CD4-positive, alpha-beta T cell (primary cell): ENCODE results near the gene SDF2L1. TPM values are rescaled to one million over a fixed set of nuclear protein-coding genes. Genes with fewer than 3 reads are reported as not detected.
"Not testable (repeated sequence)": the region's sequence is repeated elsewhere in the genome, so short reads cannot be mapped to it uniquely, and the experiment has no call there.

Experiments
- ATAC-seq: fragments of 200-7000 bp; cut with Tn5 transposase; one replicate; pipeline ENCODE4 v1.10.0; 2022; ENCODE audit warnings: mild to moderate bottlenecking; ENCODE audit not compliant: poor library complexity
- CTCF ChIA-PET: fragments of 350-600 bp; sonication (Branson Sonifier 250); formaldehyde crosslinking; loops from one replicate; lab custom pipeline; 2021; ENCODE audit warnings: antibody characterized with exemption, inconsistent platforms; lab: Charles Lee
- POLR2A ChIA-PET: fragments of 350-600 bp; sonication (Branson Sonifier 250); formaldehyde crosslinking; loops from one replicate; lab custom pipeline; 2021; ENCODE audit warnings: antibody characterized with exemption, inconsistent platforms; lab: Charles Lee
- DNase-seq, 14 experiments: peaks; one replicate each; pipeline ENCODE4 v3.0.0-alpha.2; 2013 to 2020; ENCODE audit warnings: mixed read lengths in 2 of 14
- H3K27ac ChIP-seq, 2 donors: one replicate each; pipeline versions ENCODE4 v1.5.1 to v1.7.0; 2013; ENCODE audit warnings: low read length in 2 of 2, low read depth in 1 of 2, mild to moderate bottlenecking in 1 of 2
- H3K27me3 ChIP-seq, 2 experiments: 1 replicate in 1 of 2; 2 replicates in 1 of 2; pipeline versions ENCODE4 v1.6.1 to v1.7.0; 2013; ENCODE audit warnings: low read length in 2 of 2, control low read depth in 1 of 2, mild to moderate bottlenecking in 1 of 2, moderate library complexity in 1 of 2; ENCODE audit not compliant: insufficient read depth in 2 of 2, control insufficient read depth in 1 of 2
- H3K36me3 ChIP-seq: one replicate; pipeline ENCODE4 v1.6.1; 2013; ENCODE audit warnings: low read length, control low read depth; ENCODE audit not compliant: insufficient read depth
- H3K4me1 ChIP-seq: one replicate; pipeline ENCODE4 v1.6.1; 2013; ENCODE audit warnings: low read length, control low read depth; ENCODE audit not compliant: insufficient read depth
- H3K4me3 ChIP-seq: one replicate; pipeline ENCODE4 v1.5.1; 2013; ENCODE audit warnings: mild to moderate bottlenecking, low read length, moderate library complexity
- H3K9me3 ChIP-seq, 2 experiments: 1 replicate in 1 of 2; 2 replicates in 1 of 2; pipeline versions ENCODE4 v1.6.1 to v1.7.0; 2013; ENCODE audit warnings: low read length in 2 of 2, mild to moderate bottlenecking in 2 of 2, control low read depth in 1 of 2, moderate library complexity in 1 of 2; ENCODE audit not compliant: control insufficient read depth in 1 of 2, insufficient read depth in 1 of 2
- H3K27ac Mint-ChIP-seq: one replicate; pipeline ENCODE4 v1.8.0; 2020; ENCODE audit warnings: mixed read lengths
- H3K27me3 Mint-ChIP-seq: one replicate; pipeline ENCODE4 v1.8.0; 2021; ENCODE audit warnings: mixed read lengths
- H3K36me3 Mint-ChIP-seq: one replicate; pipeline ENCODE4 v1.8.0; 2021; ENCODE audit warnings: low read depth, mixed read lengths
- H3K4me1 Mint-ChIP-seq: one replicate; pipeline ENCODE4 v1.8.0; 2021; ENCODE audit warnings: low read depth, mixed read lengths
- H3K4me3 Mint-ChIP-seq: one replicate; pipeline ENCODE4 v1.8.0; 2020; ENCODE audit warnings: mild to moderate bottlenecking, mixed read lengths
- H3K9me3 Mint-ChIP-seq: one replicate; pipeline ENCODE4 v1.8.0; 2020; ENCODE audit warnings: mixed read lengths
- intact Hi-C, 2 experiments: fragments of 100-400 bp; cut with DNase I in 1 of 2; cut with micrococcal nuclease in 1 of 2; formaldehyde crosslinking; loops; one replicate each; pipeline versions ENCODE4 v1.15.1 to v1.9.0; 2023 to 2025; cut with DNase I, micrococcal nuclease
- total RNA-seq, 174 experiments: library from RNA in 2 of 174; stranded (reverse) in 2 of 174; gene quantifications; one replicate each; pipeline ENCODE4 v1.2.3 and lab custom pipeline; 2021 to 2026
- TF ChIP-seq, protein P1 (sequence below): fragments of 200-600 bp; IDR thresholded peaks from one replicate; pipeline ENCODE4 v1.8.0; 2022; ENCODE audit warnings: antibody characterized with exemption, mild to moderate bottlenecking

SDF2L1 gene
- total RNA-seq, 2 experiments from 2014 or later = 20.0 to 21.2 TPM

DNA sequence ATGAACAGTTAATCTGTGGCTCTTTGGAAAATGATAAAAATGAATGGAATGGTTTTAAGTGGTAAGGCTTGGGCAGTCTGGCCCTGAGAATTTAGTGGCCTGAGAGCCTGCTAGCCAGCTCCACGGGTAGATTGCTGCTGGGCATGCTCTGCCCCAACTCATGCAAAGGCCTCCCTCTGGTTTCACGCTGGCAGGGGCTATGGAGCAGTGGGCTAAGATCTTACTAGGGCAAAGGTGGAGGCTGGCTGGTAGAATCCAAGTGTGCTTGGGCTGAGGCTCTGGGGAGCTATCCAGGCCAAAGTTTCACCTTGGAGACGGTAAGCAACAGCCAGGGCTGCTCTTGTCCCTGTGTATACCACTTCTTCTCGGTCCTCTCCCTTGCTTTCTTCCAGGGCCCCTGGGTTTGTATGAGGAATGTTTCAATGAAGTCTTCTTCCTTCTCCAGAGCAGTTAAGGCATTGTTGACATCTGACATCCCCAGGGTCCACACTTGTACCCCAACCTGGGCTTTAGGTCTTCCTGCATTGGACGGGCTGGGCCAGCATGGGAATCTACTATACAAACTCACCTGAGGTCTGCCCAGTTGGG lies 47.1 kb upstream of the SDF2L1 start:
- peak overlapping the region; percentile 25 for H3K27ac Mint-ChIP-seq

DNA sequence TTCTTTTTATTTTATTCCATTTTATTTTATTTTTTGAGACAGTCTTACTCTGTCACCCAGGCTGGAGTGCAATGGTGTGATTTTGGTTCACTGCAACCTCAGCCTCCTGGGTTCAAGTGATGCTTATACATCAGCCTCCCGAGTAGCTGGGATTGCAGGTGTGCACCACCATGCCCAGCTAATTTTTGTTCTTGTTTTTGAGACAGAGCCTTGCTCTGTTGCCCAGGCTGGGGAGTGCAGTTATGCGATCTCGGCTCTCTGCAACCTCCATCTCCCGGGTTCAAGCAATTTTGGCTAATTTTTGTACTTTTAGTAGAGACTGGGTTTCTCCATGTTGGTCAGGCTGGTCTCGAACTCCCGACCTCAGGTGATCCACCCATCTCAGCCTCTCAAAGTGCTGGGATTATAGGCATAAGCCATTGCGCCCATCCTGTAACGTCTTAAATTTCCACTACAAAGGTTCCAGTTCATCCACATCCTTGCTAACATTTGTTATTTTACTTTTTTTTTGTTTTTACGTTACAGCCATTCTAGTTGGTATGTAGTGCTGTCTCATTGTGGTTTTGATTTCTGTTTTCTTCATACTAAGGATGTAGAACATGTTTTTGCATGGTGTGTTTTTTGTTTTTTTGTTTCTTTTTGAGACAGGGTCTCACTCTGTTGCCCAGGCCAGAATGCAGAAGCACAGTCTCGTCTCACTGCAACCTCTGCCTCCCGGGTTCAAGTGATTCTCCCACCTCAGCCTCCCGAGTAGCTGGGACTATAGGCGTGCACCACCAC lies 45.6 kb upstream of the SDF2L1 start:
- POLR2A ChIA-PET = interaction anchor here (1.2 kb wide), 1 partner anchor 33 kb away, joined by 3 read pairs; the partner anchor contains the start of gene YDJC
- CTCF ChIA-PET, H3K9me3 Mint-ChIP-seq, H3K9me3 ChIP-seq, ATAC-seq, H3K27me3 Mint-ChIP-seq, H3K27me3 ChIP-seq, DNase-seq, intact Hi-C loops, H3K27ac Mint-ChIP-seq, H3K4me3 Mint-ChIP-seq, H3K27ac ChIP-seq, H3K4me3 ChIP-seq: not testable (repeated sequence)
- Histone ChIP-seq H3K36me3 (peaks cover 53% of the 10 kb centered on the region), H3K4me1 (peaks cover 21% of the 10 kb centered on the region)
- Mint-ChIP-seq H3K4me1 (peaks cover 56% of the 10 kb centered on the region), H3K36me3 (peaks cover 65% of the 10 kb centered on the region)

More for the DNA sequence above, 47.1 kb upstream of the SDF2L1 start:
- POLR2A ChIA-PET = no interaction called here
- CTCF ChIA-PET = no interaction called here
- peaks cover 69% of the 10 kb centered on the region for H3K4me1 Mint-ChIP-seq
- Histone ChIP-seq H3K4me1 (peaks cover 31% of the 10 kb centered on the region), H3K36me3 (peaks cover 58% of the 10 kb centered on the region), H3K9me3 (no peaks in the 10 kb centered on the region), H3K27ac (no peak overlapping the region), H3K27me3 (no peaks in the 10 kb centered on the region), H3K4me3 (no peak overlapping the region)
- H3K9me3 Mint-ChIP-seq = no peaks in the 10 kb centered on the region
- no peaks in the 10 kb centered on the region for H3K27me3 Mint-ChIP-seq
- ATAC-seq = no peak
- DNase-seq = no peak
- no peak overlapping the region for H3K4me3 Mint-ChIP-seq
- peaks cover 74% of the 10 kb centered on the region for H3K36me3 Mint-ChIP-seq
- TF ChIP-seq, protein P1, sequence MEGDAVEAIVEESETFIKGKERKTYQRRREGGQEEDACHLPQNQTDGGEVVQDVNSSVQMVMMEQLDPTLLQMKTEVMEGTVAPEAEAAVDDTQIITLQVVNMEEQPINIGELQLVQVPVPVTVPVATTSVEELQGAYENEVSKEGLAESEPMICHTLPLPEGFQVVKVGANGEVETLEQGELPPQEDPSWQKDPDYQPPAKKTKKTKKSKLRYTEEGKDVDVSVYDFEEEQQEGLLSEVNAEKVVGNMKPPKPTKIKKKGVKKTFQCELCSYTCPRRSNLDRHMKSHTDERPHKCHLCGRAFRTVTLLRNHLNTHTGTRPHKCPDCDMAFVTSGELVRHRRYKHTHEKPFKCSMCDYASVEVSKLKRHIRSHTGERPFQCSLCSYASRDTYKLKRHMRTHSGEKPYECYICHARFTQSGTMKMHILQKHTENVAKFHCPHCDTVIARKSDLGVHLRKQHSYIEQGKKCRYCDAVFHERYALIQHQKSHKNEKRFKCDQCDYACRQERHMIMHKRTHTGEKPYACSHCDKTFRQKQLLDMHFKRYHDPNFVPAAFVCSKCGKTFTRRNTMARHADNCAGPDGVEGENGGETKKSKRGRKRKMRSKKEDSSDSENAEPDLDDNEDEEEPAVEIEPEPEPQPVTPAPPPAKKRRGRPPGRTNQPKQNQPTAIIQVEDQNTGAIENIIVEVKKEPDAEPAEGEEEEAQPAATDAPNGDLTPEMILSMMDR = no peak
- intact Hi-C loops = no loop called here

DNA sequence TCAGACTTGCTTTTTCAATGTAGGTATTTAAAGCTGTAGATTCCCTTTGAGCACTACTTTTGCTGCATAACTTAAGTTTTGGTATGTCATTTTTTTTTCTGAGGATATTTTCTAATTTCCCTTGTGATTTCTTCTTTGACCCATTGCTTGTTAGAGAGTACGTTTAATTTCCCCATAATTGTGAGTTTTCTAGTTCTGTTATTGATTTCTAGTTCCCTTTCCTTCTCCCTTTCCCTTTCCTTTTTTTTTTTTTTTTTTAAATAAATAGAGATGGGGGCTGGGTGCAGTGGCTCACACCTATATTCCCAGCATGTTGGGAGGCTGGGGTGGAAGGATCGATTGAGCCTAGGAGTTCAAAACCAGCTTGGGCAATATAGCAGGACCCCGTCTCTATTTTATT lies 43.8 kb upstream of the SDF2L1 start:
- intact Hi-C loops = no loop called here
- TF ChIP-seq, protein P1 = no peak
- Histone ChIP-seq H3K27me3 (no peaks in the 10 kb centered on the region), H3K4me1 (peaks cover 21% of the 10 kb centered on the region), H3K36me3 (peaks cover 42% of the 10 kb centered on the region), H3K27ac (no peak overlapping the region), H3K4me3 (no peak overlapping the region), H3K9me3 (no peaks in the 10 kb centered on the region)
- Mint-ChIP-seq H3K27me3 (no peaks in the 10 kb centered on the region), H3K36me3 (peaks cover 57% of the 10 kb centered on the region), H3K4me1 (peaks cover 52% of the 10 kb centered on the region), H3K9me3 (no peaks in the 10 kb centered on the region), H3K27ac (peak overlapping the region; percentile 32), H3K4me3 (no peak overlapping the region)
- POLR2A ChIA-PET = no interaction called here
- DNase-seq = no peak
- CTCF ChIA-PET = interaction anchor here (1.2 kb wide), 1 partner anchor 45 kb away, joined by 4 read pairs; no protein-coding TSS in a partner anchor
- no peak for ATAC-seq
